Upper lobe of right lung (tissue), 1 donor: Measurements from ENCODE around the gene LRIF1. TPM values are rescaled to one million over a fixed set of nuclear protein-coding genes. Genes with fewer than 3 reads are reported as not detected.
"Not testable (repeated sequence)": the region's sequence is repeated elsewhere in the genome, so short reads cannot be mapped to it uniquely, and the experiment has no call there.

Experiments used
- ATAC-seq: fragments of 200-7000 bp; cut with Tn5 transposase; one replicate; pipeline ENCODE4 v1.9.1; 2020; ENCODE audit warnings: mild to moderate bottlenecking, moderate library complexity
- DNase-seq: peaks from one replicate; pipeline ENCODE4 v3.0.0-alpha.2; 2020
- H3K27ac ChIP-seq: fragments of 200-600 bp; one replicate; pipeline ENCODE4 v1.8.0; 2022
- H3K27me3 ChIP-seq: fragments of 200-600 bp; one replicate; pipeline ENCODE4 v1.8.0; 2022; ENCODE audit warnings: mild to moderate bottlenecking
- H3K36me3 ChIP-seq: fragments of 200-600 bp; one replicate; pipeline ENCODE4 v1.8.0; 2022
- H3K4me1 ChIP-seq: fragments of 200-600 bp; one replicate; pipeline ENCODE4 v1.8.0; 2022
- H3K4me3 ChIP-seq: fragments of 200-600 bp; one replicate; pipeline ENCODE4 v1.8.0; 2022; ENCODE audit warnings: mild to moderate bottlenecking
- H3K9me3 ChIP-seq: fragments of 200-600 bp; one replicate; pipeline ENCODE4 v1.8.0; 2022
- CTCF ChIP-seq: fragments of 200-600 bp; IDR thresholded peaks from one replicate; pipeline ENCODE4 v1.8.0; 2022; ENCODE audit warnings: antibody characterized with exemption
- intact Hi-C: fragments of 100-400 bp; cut with DNase I; formaldehyde crosslinking; loops from one replicate; pipeline ENCODE4 v1.11.0; 2022
- total RNA-seq: library from RNA; stranded (reverse); fragmentation: NEBNext Ultra II Directional; extraction: Animal tissue kit (Norgen Biotek cat#: 25700); gene quantifications from one replicate; pipeline ENCODE4 v1.2.1, GENCODE V29; 2021
- donor health status: DM: no; HTN: yes; CAD: no; lungs with severe emphysema.

Gene LRIF1
- total RNA-seq, 1 donor from 2014 or later, result 7.0 TPM

- no peak for DNase-seq
- ATAC-seq, result no peak
- Histone ChIP-seq H3K27me3 (no peaks in the 10 kb centered on the region), H3K27ac (no peak overlapping the region), H3K9me3 (no peaks in the 10 kb centered on the region), H3K36me3 (peaks cover 12% of the 10 kb centered on the region), H3K4me1 (no peaks in the 10 kb centered on the region), H3K4me3 (no peak overlapping the region)
- TF ChIP-seq CTCF, result no peak
- intact Hi-C loops, result no loop called here
These were observed 15.5 kb downstream of the LRIF1 start for GRCh38 chr1:110948038-110948810.

- no peaks in the 10 kb centered on the region for H3K4me1 ChIP-seq
- no peak overlapping the region for H3K4me3 ChIP-seq
- intact Hi-C loops, result no loop called here
- H3K27ac ChIP-seq, result no peak overlapping the region
- H3K36me3 ChIP-seq, result peaks cover 8% of the 10 kb centered on the region
- no peaks in the 10 kb centered on the region for H3K27me3 ChIP-seq
- no peak for TF ChIP-seq CTCF
- H3K9me3 ChIP-seq, result no peaks in the 10 kb centered on the region
- DNase-seq (no peak), ATAC-seq (no peak)
These were observed 18.1 kb downstream of the LRIF1 start for GRCh38 chr1:110945626-110946025.

- intact Hi-C loops, result no loop called here
- H3K4me1 ChIP-seq, result no peaks in the 10 kb centered on the region
- no peak overlapping the region for H3K27ac ChIP-seq
- no peaks in the 10 kb centered on the region for H3K9me3 ChIP-seq
- no peak overlapping the region for H3K4me3 ChIP-seq
- H3K27me3 ChIP-seq, result no peaks in the 10 kb centered on the region
- no peak for TF ChIP-seq CTCF
- H3K36me3 ChIP-seq, result peaks cover 8% of the 10 kb centered on the region
- no peak for DNase-seq
- no peak for ATAC-seq
These were observed 18.9 kb downstream of the LRIF1 start for GRCh38 chr1:110944806-110945205.

GRCh38 chr1:110936567-110936966 lies 27.2 kb downstream of the LRIF1 start:
- Histone ChIP-seq H3K36me3 (no peaks in the 10 kb centered on the region), H3K4me3 (no peak overlapping the region), H3K4me1 (no peaks in the 10 kb centered on the region), H3K27ac (no peak overlapping the region), H3K27me3 (no peaks in the 10 kb centered on the region), H3K9me3 (no peaks in the 10 kb centered on the region)
- intact Hi-C loops, result no loop called here
- DNase-seq, result no peak
- no peak for TF ChIP-seq CTCF
- ATAC-seq, result no peak

GRCh38 chr1:110931097-110931496 lies 32.6 kb downstream of the LRIF1 start:
- H3K27ac ChIP-seq, H3K27me3 ChIP-seq, intact Hi-C loops, H3K9me3 ChIP-seq, DNase-seq, ATAC-seq, H3K4me1 ChIP-seq, H3K36me3 ChIP-seq, H3K4me3 ChIP-seq: not testable (repeated sequence)

GRCh38 chr1:110928904-110929303 lies 34.8 kb downstream of the LRIF1 start:
- Histone ChIP-seq H3K36me3 (no peaks in the 10 kb centered on the region), H3K27me3 (no peaks in the 10 kb centered on the region), H3K9me3 (no peaks in the 10 kb centered on the region), H3K27ac (no peak overlapping the region), H3K4me3 (no peak overlapping the region), H3K4me1 (no peaks in the 10 kb centered on the region)
- DNase-seq, result no peak
- TF ChIP-seq CTCF, result no peak
- ATAC-seq, result no peak
- intact Hi-C loops, result no loop called here
